NCI-H2081 treated with DMSO at 0.1 percent for 48 hours (cell line): Measurements from ENCODE around the gene INTS13.
A peak's percentile ranks its signal among the peaks of the same experiment; 100 is the strongest.
"Not testable (repeated sequence)": the region's sequence is repeated elsewhere in the genome, so short reads cannot be mapped to it uniquely, and the experiment has no call there.

Experiments used
- DNase-seq: peaks from one replicate; lab custom pipeline; 2025; lab: John Stamatoyannopoulos, UW

INTS13 gene

GRCh38 chr12:26937863-26938700, at the start of gene INTS13, which contains the start of gene FGFR1OP2:
INTS13 (minus strand) TSS chr12:26937981; CDS start chr12:26936803, 1,178 bp downstream.
FGFR1OP2 (plus strand) TSS chr12:26938470; CDS start chr12:26954159, 15,689 bp downstream.
- DNase-seq, result peak; percentile 88

GRCh38 chr12:26982866-26983265, 45.1 kb upstream of the INTS13 start:
- DNase-seq, result no peak

GRCh38 chr12:26979733-26980132, 42.0 kb upstream of the INTS13 start:
- no peak for DNase-seq

- no peak for DNase-seq
Measured at GRCh38 chr12:26978801-26979200, 41.0 kb upstream of the INTS13 start.

GRCh38 chr12:26976687-26977086, 38.9 kb upstream of the INTS13 start:
- no peak for DNase-seq

- DNase-seq, result no peak
Measured at GRCh38 chr12:26971963-26972362, 34.2 kb upstream of the INTS13 start.

- DNase-seq, result no peak
Measured at GRCh38 chr12:26970136-26970535, 32.4 kb upstream of the INTS13 start.

- no peak for DNase-seq
Measured at GRCh38 chr12:26966842-26967241, 29.1 kb upstream of the INTS13 start.

- DNase-seq, result no peak
Measured at GRCh38 chr12:26963413-26963812, 25.6 kb upstream of the INTS13 start.

- no peak for DNase-seq
Measured at GRCh38 chr12:26961803-26962202, 24.0 kb upstream of the INTS13 start.

- not testable (repeated sequence) for DNase-seq
Measured at GRCh38 chr12:26961391-26961790, 23.6 kb upstream of the INTS13 start.

GRCh38 chr12:26954027-26954426, 16.2 kb upstream of the INTS13 start:
- DNase-seq, result no peak

GRCh38 chr12:26953447-26953846, 15.7 kb upstream of the INTS13 start:
- no peak for DNase-seq

GRCh38 chr12:26948309-26948708, 10.5 kb upstream of the INTS13 start:
- no peak for DNase-seq

- no peak for DNase-seq
Measured at GRCh38 chr12:26941215-26941594, 3.4 kb upstream of the INTS13 start.

GRCh38 chr12:26940516-26941214, 2.9 kb upstream of the INTS13 start:
- no peak for DNase-seq

GRCh38 chr12:26939953-26940352, 2.2 kb upstream of the INTS13 start:
- DNase-seq, result no peak

- DNase-seq, result no peak
Measured at GRCh38 chr12:26939192-26939832, 1.5 kb upstream of the INTS13 start.

GRCh38 chr12:26938701-26939062, 901 bp upstream of the INTS13 start:
- no peak for DNase-seq

- DNase-seq, result no peak
Measured at GRCh38 chr12:26937443-26937862, 328 bp downstream of the INTS13 start.

GRCh38 chr12:26936559-26937442, 980 bp downstream of the INTS13 start:
- no peak for DNase-seq
